Endothelial cell of umbilical vein (primary cell): ENCODE data around the gene CPNE5. TPM values are rescaled to one million over a fixed set of nuclear protein-coding genes. Genes with fewer than 3 reads are reported as not detected.
A peak's percentile ranks its signal among the peaks of the same experiment; 100 is the strongest.

Source experiments
- BruUV-seq: library from RNA; stranded (reverse); fragments of 400-500 nt; replicated peaks from 2 replicates; lab custom pipeline; 2021; lab: Mats Ljungman, UMichigan
- CTCF ChIA-PET: fragments of 300-600, 350-600 bp; sonication (Branson Sonifier 250); formaldehyde crosslinking; loops from one replicate; lab custom pipeline; 2021; ENCODE audit warnings: antibody characterized with exemption, inconsistent platforms; lab: Charles Lee
- POLR2A ChIA-PET: fragments of 300-600, 350-600 bp; sonication (Branson Sonifier 250); formaldehyde crosslinking; loops from one replicate; lab custom pipeline; 2021; ENCODE audit warnings: antibody characterized with exemption, inconsistent platforms; lab: Charles Lee
- DNase-seq: peaks from one replicate; pipeline ENCODE4 v3.0.0-alpha.2; 2011; ENCODE audit warnings: low read depth, low spot score
- FAIRE-seq: peaks from 2 replicates; lab custom pipeline; 2011; peaks lifted over from hg19 to GRCh38; lab: Jason Lieb, UNC
- H2AFZ ChIP-seq: 2 replicates; pipeline ENCODE4 v1.6.0; 2012; ENCODE audit warnings: low read depth, low read length, control low read depth, inconsistent platforms
- H3K27ac ChIP-seq: 2 replicates; pipeline ENCODE4 v1.5.1; 2011; ENCODE audit warnings: low read depth, mild to moderate bottlenecking, control low read depth, low read length, moderate library complexity; ENCODE audit not compliant: insufficient read depth
- H3K27me3 ChIP-seq, 2 experiments: 2 replicates each; pipeline versions ENCODE4 v1.6.0 to v1.6.1; 2011; ENCODE audit warnings: low read length in 2 of 2, mixed read lengths in 1 of 2; ENCODE audit not compliant: control insufficient read depth in 2 of 2, insufficient read depth in 2 of 2
- H3K36me3 ChIP-seq, 2 experiments: 2 replicates in 1 of 2; 3 replicates in 1 of 2; pipeline ENCODE4 v1.5.1; 2011; ENCODE audit warnings: low read length in 2 of 2, mild to moderate bottlenecking in 1 of 2, moderate library complexity in 1 of 2; ENCODE audit not compliant: control insufficient read depth in 2 of 2, insufficient read depth in 2 of 2; ENCODE audit errors: extremely low read depth in 1 of 2
- H3K4me1 ChIP-seq: 3 replicates; pipeline ENCODE4 v1.5.1; 2011; ENCODE audit warnings: mild to moderate bottlenecking, low read length; ENCODE audit not compliant: control insufficient read depth, insufficient read depth; ENCODE audit errors: extremely low read depth
- H3K4me2 ChIP-seq: 2 replicates; pipeline ENCODE4 v1.6.1; 2011; ENCODE audit warnings: low read length, control low read depth, mixed read lengths; ENCODE audit not compliant: insufficient read depth
- H3K4me3 ChIP-seq, 3 experiments: fragments of 200-600 bp in 1 of 3; sonication (generic), shearing (Covaris generic) in 1 of 3; replicated peaks in 1 of 3; 2 replicates each; pipeline ENCODE4 v1.5.1; 2011 to 2016; ENCODE audit warnings: control low read depth in 3 of 3, low read length in 3 of 3, mild to moderate bottlenecking in 2 of 3, inconsistent platforms in 1 of 3, low read depth in 1 of 3, moderate library complexity in 1 of 3; ENCODE audit not compliant: insufficient read depth in 1 of 3
- H3K79me2 ChIP-seq: 2 replicates; pipeline ENCODE4 v1.6.0; 2012; ENCODE audit warnings: low read length, inconsistent platforms; ENCODE audit not compliant: control insufficient read depth, insufficient read depth
- H3K9ac ChIP-seq: replicated peaks from 2 replicates; pipeline ENCODE3; 2011; ENCODE audit warnings: low read length, control low read depth; ENCODE audit not compliant: insufficient read depth; ENCODE audit errors: extremely low read depth
- H3K9me1 ChIP-seq: replicated peaks from 3 replicates; pipeline ENCODE4 v1.6.0; 2011; ENCODE audit warnings: mild to moderate bottlenecking, low read length; ENCODE audit not compliant: control insufficient read depth, insufficient read depth; ENCODE audit errors: extremely low read depth
- H3K9me3 ChIP-seq: replicated peaks from 2 replicates; pipeline ENCODE4 v1.5.1; 2012; ENCODE audit warnings: low read length, inconsistent platforms; ENCODE audit not compliant: control insufficient read depth, insufficient read depth
- H4K20me1 ChIP-seq: replicated peaks from 2 replicates; pipeline ENCODE3; 2011; ENCODE audit warnings: mild to moderate bottlenecking, low read length; ENCODE audit not compliant: control insufficient read depth, insufficient read depth; ENCODE audit errors: extremely low read depth
- EZH2 ChIP-seq: IDR thresholded peaks from 2 replicates; pipeline ENCODE4 v1.6.1; 2012; ENCODE audit warnings: borderline replicate concordance, low read depth, mild to moderate bottlenecking, moderate library complexity, low read length, inconsistent platforms; ENCODE audit not compliant: severe bottlenecking
- FOS ChIP-seq: IDR thresholded peaks from 2 replicates; pipeline ENCODE4 v1.6.1; 2011; ENCODE audit warnings: mild to moderate bottlenecking, low read length, moderate library complexity, borderline replicate concordance; ENCODE audit not compliant: insufficient read depth
- GATA2 ChIP-seq: IDR thresholded peaks from 2 replicates; pipeline ENCODE4 v1.7.0; 2011; ENCODE audit warnings: low read depth, mild to moderate bottlenecking, moderate library complexity, mixed read lengths, low read length; ENCODE audit not compliant: insufficient read length, insufficient read depth
- JUN ChIP-seq: IDR thresholded peaks from 2 replicates; pipeline ENCODE4 v1.6.1; 2011; ENCODE audit warnings: borderline replicate concordance, low read depth; ENCODE audit not compliant: insufficient read length, insufficient read depth
- MAX ChIP-seq: IDR thresholded peaks from 2 replicates; pipeline ENCODE4 v1.6.1; 2011; ENCODE audit not compliant: insufficient read depth, insufficient read length
- MYC ChIP-seq: IDR thresholded peaks from one replicate; pipeline ENCODE4 v1.6.1; 2011; ENCODE audit warnings: mild to moderate bottlenecking, low read depth, low read length
- POLR2A ChIP-seq: IDR thresholded peaks from 2 replicates; pipeline ENCODE4 v1.6.1; 2012; ENCODE audit warnings: low read depth, mild to moderate bottlenecking, control low read depth, low read length
- POLR2AphosphoS5 ChIP-seq: IDR thresholded peaks from 2 replicates; pipeline ENCODE4 v1.6.1; 2012; ENCODE audit warnings: low read depth, mild to moderate bottlenecking, control low read depth, low read length, moderate library complexity; ENCODE audit not compliant: insufficient read depth
- dilution Hi-C: fragments of 300-500 bp; cut with MboI; formaldehyde crosslinking; loops from one replicate; pipeline ENCODE4 v1.15.0; 2019; ENCODE audit warnings: low sequenced_read_pairs; ENCODE audit not compliant: extremely low pct_ligation_motif_present
- intact Hi-C: fragments of 100-400 bp; cut with micrococcal nuclease; formaldehyde crosslinking; loops from one replicate; pipeline ENCODE4 v1.10.0; 2022
- polyA plus RNA-seq, 4 experiments: library from polyadenylated mRNA; depleted of rRNA in 3 of 4; stranded (reverse) in 3 of 4; unstranded in 1 of 4; fragments of >200 nt; gene quantifications; 2 replicates each; pipeline versions ENCODE4 v1.2.1 to v1.2.3, GENCODE V29; 2011 to 2012; ENCODE audit warnings: missing spikeins in 1 of 4
- total RNA-seq: library from RNA; stranded (reverse); gene quantifications from 2 replicates; pipeline ENCODE4 v1.2.3, GENCODE V29; 2021
- TF ChIP-seq, protein P1 (sequence below), 2 donors: IDR thresholded peaks; 1 replicate in 1 of 2; 2 replicates in 1 of 2; pipeline ENCODE4 v1.5.1; 2011; ENCODE audit warnings: low read length in 2 of 2, mild to moderate bottlenecking in 2 of 2, moderate library complexity in 2 of 2, control low read depth in 1 of 2, inconsistent platforms in 1 of 2, low read depth in 1 of 2; ENCODE audit not compliant: insufficient read depth in 1 of 2; ENCODE audit errors: extremely low read depth in 1 of 2

CPNE5 gene
- total and polyA plus RNA-seq, 2 donors (not counting 3 experiments of a cell fraction or from before 2014, with no cell fraction given): 18.8 to 49.4 TPM

GRCh38 chr6:36752187-36752885 is 86.9 kb downstream of the CPNE5 start:
- DNase-seq (peak; percentile 59), FAIRE-seq (peak; percentile 92)
- Histone ChIP-seq H3K4me3 (no peak overlapping the region), H3K9me1 (no peaks in the 10 kb centered on the region), H2AFZ (no peak overlapping the region), H4K20me1 (no peaks in the 10 kb centered on the region), H3K36me3 (no peaks in the 10 kb centered on the region), H3K79me2 (no peaks in the 10 kb centered on the region), H3K4me2 (peak overlapping the region; percentile 1), H3K4me1 (peaks cover 46% of the 10 kb centered on the region), H3K27ac (peak overlapping the region; percentile 25), H3K9me3 (no peaks in the 10 kb centered on the region), H3K27me3 (no peaks in the 10 kb centered on the region), H3K9ac (no peak overlapping the region)
- no TSS peak for BruUV-seq
- dilution Hi-C loops (no loop called here), intact Hi-C loops (loop anchor here (1.0 kb wide), 1 partner anchor 12 kb away; no protein-coding TSS in a partner anchor)
- ChIA-PET POLR2A (interaction anchor here (0.6 kb wide), 1 partner anchor 152 kb away, joined by 3 read pairs; no protein-coding TSS in a partner anchor), CTCF (interaction anchor here (1.5 to 1.7 kb wide), 2 partner anchors 60 to 137 kb away, joined by 3 to 9 read pairs; no protein-coding TSS in a partner anchor)
- TF ChIP-seq FOS (peak; percentile 71), GATA2 (peak; percentile 15), JUN (peak; percentile 54), POLR2AphosphoS5 (no peak), MYC (no peak)

- Histone ChIP-seq H3K4me2 (no peak overlapping the region), H3K4me3 (no peak overlapping the region), H4K20me1 (no peaks in the 10 kb centered on the region), H3K4me1 (peaks cover 41% of the 10 kb centered on the region), H2AFZ (no peak overlapping the region), H3K9me3 (no peaks in the 10 kb centered on the region), H3K9me1 (no peaks in the 10 kb centered on the region), H3K36me3 (no peaks in the 10 kb centered on the region), H3K27me3 (no peaks in the 10 kb centered on the region), H3K27ac (no peak overlapping the region), H3K79me2 (no peaks in the 10 kb centered on the region), H3K9ac (no peak overlapping the region)
- FAIRE-seq (no peak), DNase-seq (no peak)
- no TSS peak for BruUV-seq
- TF ChIP-seq POLR2A (no peak), EZH2 (no peak), FOS (no peak), MYC (no peak), POLR2AphosphoS5 (no peak), GATA2 (no peak), JUN (no peak), MAX (no peak)
- TF ChIP-seq, protein P1, sequence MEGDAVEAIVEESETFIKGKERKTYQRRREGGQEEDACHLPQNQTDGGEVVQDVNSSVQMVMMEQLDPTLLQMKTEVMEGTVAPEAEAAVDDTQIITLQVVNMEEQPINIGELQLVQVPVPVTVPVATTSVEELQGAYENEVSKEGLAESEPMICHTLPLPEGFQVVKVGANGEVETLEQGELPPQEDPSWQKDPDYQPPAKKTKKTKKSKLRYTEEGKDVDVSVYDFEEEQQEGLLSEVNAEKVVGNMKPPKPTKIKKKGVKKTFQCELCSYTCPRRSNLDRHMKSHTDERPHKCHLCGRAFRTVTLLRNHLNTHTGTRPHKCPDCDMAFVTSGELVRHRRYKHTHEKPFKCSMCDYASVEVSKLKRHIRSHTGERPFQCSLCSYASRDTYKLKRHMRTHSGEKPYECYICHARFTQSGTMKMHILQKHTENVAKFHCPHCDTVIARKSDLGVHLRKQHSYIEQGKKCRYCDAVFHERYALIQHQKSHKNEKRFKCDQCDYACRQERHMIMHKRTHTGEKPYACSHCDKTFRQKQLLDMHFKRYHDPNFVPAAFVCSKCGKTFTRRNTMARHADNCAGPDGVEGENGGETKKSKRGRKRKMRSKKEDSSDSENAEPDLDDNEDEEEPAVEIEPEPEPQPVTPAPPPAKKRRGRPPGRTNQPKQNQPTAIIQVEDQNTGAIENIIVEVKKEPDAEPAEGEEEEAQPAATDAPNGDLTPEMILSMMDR (IDR thresholded peaks at IDR 0.05; ENCODE audit: extremely low read depth in 1 of 2, insufficient read depth in 1 of 2, low read depth in 1 of 2, low read length in 2 of 2): no peak
- dilution Hi-C loops (no loop called here), intact Hi-C loops (loop anchor here (1.0 kb wide), 1 partner anchor 12 kb away; no protein-coding TSS in a partner anchor)
- ChIA-PET POLR2A (no interaction called here), CTCF (interaction anchor here (1.5 to 1.7 kb wide), 2 partner anchors 60 to 136 kb away, joined by 3 to 9 read pairs; no protein-coding TSS in a partner anchor)
These were observed 87.4 kb downstream of the CPNE5 start for GRCh38 chr6:36751833-36752186.
